Measurements from ENCODE around the gene NCAN. TPM values are rescaled to one million over a fixed set of nuclear protein-coding genes. Genes with fewer than 3 reads are reported as not detected.

The NCAN gene
- polyA plus RNA-seq, 3 donors = not detected

- 71% methylated on average over 1 of the region's 2 CpGs for WGBS (ENCODE audit: insufficient coverage)
- H3K4me1 Mint-ChIP-seq = peaks cover 25% of the 10 kb centered on the region
- Histone ChIP-seq H3K4me3 (replicated peaks in 1 of 3; ENCODE audit: low read depth in 2 of 3, low read length in 3 of 3) (no peak overlapping the region), H3K9ac (ENCODE audit: insufficient read depth, low read length, poor library complexity, severe bottlenecking) (no peak overlapping the region), H3K4me2 (replicated peaks; ENCODE audit: extremely low read depth, low read length, poor library complexity, severe bottlenecking) (no peak overlapping the region), H2AFZ (ENCODE audit: insufficient read depth, low read depth, low read length, poor library complexity, severe bottlenecking) (no peak overlapping the region), H3K27me3 (ENCODE audit: control insufficient read depth in 2 of 2, insufficient read depth in 2 of 2, low read length in 2 of 2) (peaks cover 13 to 47% of the 10 kb centered on the region in 2 donors), H4K20me1 (ENCODE audit: insufficient read depth, low read length) (no peaks in the 10 kb centered on the region), H3K4me1 (ENCODE audit: control insufficient read depth in 1 of 2, insufficient read depth in 2 of 2, low read length in 2 of 2) (peaks cover 4 to 15% of the 10 kb centered on the region in 2 donors), H3K27ac (ENCODE audit: low read depth in 1 of 2, low read length in 2 of 2) (no peak overlapping the region), H3K36me3 (replicated peaks in 1 of 2; ENCODE audit: control insufficient read depth in 1 of 2, insufficient read depth in 2 of 2, low read length in 2 of 2) (no peaks in the 10 kb centered on the region), H3K79me2 (ENCODE audit: insufficient read depth, low read length) (no peaks in the 10 kb centered on the region), H3K9me3 (replicated peaks in 1 of 2; ENCODE audit: control insufficient read depth in 1 of 2, insufficient read depth in 1 of 2, low read length in 2 of 2) (peaks cover 12 to 28% of the 10 kb centered on the region in 2 donors)
- peak overlapping the region in 1 of 7 donors; percentile 30 for H3K27ac Mint-ChIP-seq
- intact Hi-C loops (cut with micrococcal nuclease) = no loop called here
- no peaks in the 10 kb centered on the region for H3K36me3 Mint-ChIP-seq
- TF ChIP-seq CTCF (IDR thresholded peaks at IDR 0.05) = no peak
- peaks cover 4 to 29% (median 22%) of the 10 kb centered on the region in 7 donors for H3K9me3 Mint-ChIP-seq
- H3K4me3 Mint-ChIP-seq = no peak overlapping the region
- peaks cover 42 to 66% (median 55%) of the 10 kb centered on the region in 3 donors for H3K27me3 Mint-ChIP-seq (ENCODE audit: low read depth in 3 of 3)
- DNase-seq = peak in 2 of 3 donors; percentile 6 to 33
Observed at GRCh38 chr19:19259741-19260140, 48.0 kb downstream of the NCAN start.

GRCh38 chr19:19260417-19261214 is 48.9 kb downstream of the NCAN start:
- Histone ChIP-seq H3K4me2 (replicated peaks; ENCODE audit: extremely low read depth, low read length, poor library complexity, severe bottlenecking) (peak overlapping the region; percentile 64), H3K27me3 (ENCODE audit: control insufficient read depth in 2 of 2, insufficient read depth in 2 of 2, low read length in 2 of 2) (peaks cover 13 to 47% of the 10 kb centered on the region in 2 donors), H4K20me1 (ENCODE audit: insufficient read depth, low read length) (no peaks in the 10 kb centered on the region), H3K36me3 (replicated peaks in 1 of 2; ENCODE audit: control insufficient read depth in 1 of 2, insufficient read depth in 2 of 2, low read length in 2 of 2) (no peaks in the 10 kb centered on the region), H3K27ac (ENCODE audit: low read depth in 1 of 2, low read length in 2 of 2) (no peak overlapping the region), H2AFZ (ENCODE audit: insufficient read depth, low read depth, low read length, poor library complexity, severe bottlenecking) (no peak overlapping the region), H3K4me3 (replicated peaks in 1 of 3; ENCODE audit: low read depth in 2 of 3, low read length in 3 of 3) (peak overlapping the region in 1 of 3 experiments; percentile 49), H3K79me2 (ENCODE audit: insufficient read depth, low read length) (no peaks in the 10 kb centered on the region), H3K9me3 (replicated peaks in 1 of 2; ENCODE audit: control insufficient read depth in 1 of 2, insufficient read depth in 1 of 2, low read length in 2 of 2) (peaks cover 12 to 28% of the 10 kb centered on the region in 2 donors), H3K9ac (ENCODE audit: insufficient read depth, low read length, poor library complexity, severe bottlenecking) (no peak overlapping the region), H3K4me1 (ENCODE audit: control insufficient read depth in 1 of 2, insufficient read depth in 2 of 2, low read length in 2 of 2) (peaks cover 4 to 15% of the 10 kb centered on the region in 2 donors)
- peaks cover 44 to 61% (median 55%) of the 10 kb centered on the region in 3 donors for H3K27me3 Mint-ChIP-seq (ENCODE audit: low read depth in 3 of 3)
- no peaks in the 10 kb centered on the region for H3K36me3 Mint-ChIP-seq
- TF ChIP-seq CTCF (IDR thresholded peaks at IDR 0.05) = no peak
- no peak for DNase-seq
- intact Hi-C loops (cut with micrococcal nuclease) = no loop called here
- peaks cover 4 to 29% (median 22%) of the 10 kb centered on the region in 7 donors for H3K9me3 Mint-ChIP-seq
- H3K4me3 Mint-ChIP-seq = peak overlapping the region in 1 of 2 donors; percentile 72
- 48% methylated on average over 33 of the region's 36 CpGs for WGBS (ENCODE audit: insufficient coverage)
- H3K27ac Mint-ChIP-seq = peak overlapping the region in 1 of 7 donors; percentile 20
- H3K4me1 Mint-ChIP-seq = peaks cover 25% of the 10 kb centered on the region
